GM11168 (cell line): ENCODE data around the gene NFYC.

Source experiments
- in situ Hi-C: fragments of 300-500 bp; cut with MboI; formaldehyde crosslinking; loops from one replicate; pipeline ENCODE4 v1.12.0; 2022; ENCODE audit warnings: low sequenced_read_pairs; ENCODE audit not compliant: unreplicated experiment

The NFYC gene

DNA sequence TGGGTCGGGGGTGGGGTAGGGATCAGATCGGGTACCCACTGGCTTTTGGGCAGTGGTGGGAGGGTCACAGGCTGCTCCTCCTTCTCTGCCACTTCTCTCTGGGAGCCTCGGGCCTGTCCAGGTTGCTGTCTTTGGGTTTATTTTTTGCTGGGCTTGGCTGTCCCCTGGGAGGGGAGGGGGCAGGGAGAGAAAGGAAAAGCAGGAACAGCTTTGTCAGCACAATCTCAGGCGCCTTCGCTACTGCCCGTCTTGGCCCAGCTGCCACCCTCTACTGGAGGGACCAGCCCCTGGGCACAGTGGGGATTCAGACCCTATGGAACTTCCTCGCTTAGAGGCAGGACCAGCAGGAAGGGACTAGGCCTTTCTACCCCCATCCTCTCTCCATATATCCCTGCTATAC, 100.5 kb downstream of the NFYC start:
- in situ Hi-C loops: no loop called here

DNA sequence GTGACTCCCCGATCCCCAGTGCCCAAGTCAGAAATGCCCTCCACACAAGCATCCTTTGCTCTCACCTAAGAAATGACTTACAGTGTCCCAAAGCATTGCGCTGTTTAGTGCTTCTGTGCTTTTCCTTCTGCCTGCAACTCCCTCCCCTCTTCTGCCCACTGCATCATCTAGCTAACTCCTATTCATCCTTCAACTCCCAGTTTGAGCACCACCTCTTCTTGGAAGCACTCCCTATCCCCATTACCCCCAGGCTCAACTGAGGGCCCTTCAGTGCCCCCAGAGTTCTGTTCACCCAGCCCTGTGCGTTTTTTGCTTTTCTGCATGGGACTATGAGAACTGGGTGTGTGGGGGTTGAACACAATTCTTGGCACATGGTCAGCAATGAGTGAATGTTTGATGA, 102.1 kb downstream of the NFYC start:
- in situ Hi-C loops: no loop called here

DNA sequence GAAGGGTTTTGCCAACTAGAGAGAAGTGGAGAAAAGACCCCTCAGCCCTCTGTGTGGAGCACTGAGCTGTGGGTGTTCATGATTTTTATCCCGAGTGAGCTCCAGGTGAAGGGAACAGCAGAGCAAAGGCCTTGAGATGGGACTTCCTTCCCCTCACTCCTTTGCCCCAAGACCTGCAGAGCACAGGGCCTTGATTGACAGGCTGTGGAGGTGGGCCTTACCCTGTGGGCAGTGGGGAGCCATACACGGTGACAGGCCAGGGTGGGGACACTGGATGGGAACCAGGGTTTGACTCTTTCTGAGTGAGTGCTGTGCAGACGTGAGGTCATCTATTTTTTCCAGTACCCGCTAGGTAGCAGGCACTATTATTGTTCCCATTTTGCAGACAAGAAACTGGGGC, 102.5 kb downstream of the NFYC start:
- in situ Hi-C loops: no loop called here

DNA sequence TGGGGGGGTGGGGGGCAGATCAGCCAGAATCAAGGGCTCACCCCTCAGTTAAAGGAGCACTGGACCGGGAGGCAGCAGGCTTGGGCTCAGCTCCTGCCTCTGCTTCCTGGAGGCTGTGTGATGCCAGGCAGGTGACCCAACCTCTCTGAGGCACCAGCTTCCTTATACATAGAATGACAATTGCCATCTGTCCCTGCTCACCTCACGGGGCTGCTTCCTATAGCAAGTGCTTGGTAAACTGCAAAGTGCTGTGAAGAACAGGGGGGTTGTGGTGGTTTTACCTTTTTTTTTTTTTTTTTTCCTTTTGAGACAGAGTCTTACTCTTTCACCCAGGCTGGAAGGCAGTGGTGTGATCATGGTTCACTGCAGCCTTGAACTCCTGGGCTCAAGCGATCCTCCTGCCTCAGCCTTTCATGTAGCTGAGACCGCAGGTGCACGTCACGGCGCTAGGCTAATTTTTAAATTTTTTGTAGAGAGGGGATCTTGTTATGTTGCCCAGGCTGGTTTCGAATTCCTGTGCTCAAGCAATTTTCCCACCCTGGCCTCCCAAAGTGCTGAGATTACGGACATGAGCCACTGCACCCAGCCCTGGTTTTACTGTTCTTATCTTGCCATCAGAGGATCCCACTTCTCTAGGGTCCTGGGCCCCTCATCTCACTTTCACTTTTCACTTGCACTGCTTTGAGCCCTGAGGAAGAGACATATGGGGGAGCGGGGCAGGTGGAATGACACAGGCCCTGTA, 103.6 kb downstream of the NFYC start:
- in situ Hi-C loops: no loop called here

DNA sequence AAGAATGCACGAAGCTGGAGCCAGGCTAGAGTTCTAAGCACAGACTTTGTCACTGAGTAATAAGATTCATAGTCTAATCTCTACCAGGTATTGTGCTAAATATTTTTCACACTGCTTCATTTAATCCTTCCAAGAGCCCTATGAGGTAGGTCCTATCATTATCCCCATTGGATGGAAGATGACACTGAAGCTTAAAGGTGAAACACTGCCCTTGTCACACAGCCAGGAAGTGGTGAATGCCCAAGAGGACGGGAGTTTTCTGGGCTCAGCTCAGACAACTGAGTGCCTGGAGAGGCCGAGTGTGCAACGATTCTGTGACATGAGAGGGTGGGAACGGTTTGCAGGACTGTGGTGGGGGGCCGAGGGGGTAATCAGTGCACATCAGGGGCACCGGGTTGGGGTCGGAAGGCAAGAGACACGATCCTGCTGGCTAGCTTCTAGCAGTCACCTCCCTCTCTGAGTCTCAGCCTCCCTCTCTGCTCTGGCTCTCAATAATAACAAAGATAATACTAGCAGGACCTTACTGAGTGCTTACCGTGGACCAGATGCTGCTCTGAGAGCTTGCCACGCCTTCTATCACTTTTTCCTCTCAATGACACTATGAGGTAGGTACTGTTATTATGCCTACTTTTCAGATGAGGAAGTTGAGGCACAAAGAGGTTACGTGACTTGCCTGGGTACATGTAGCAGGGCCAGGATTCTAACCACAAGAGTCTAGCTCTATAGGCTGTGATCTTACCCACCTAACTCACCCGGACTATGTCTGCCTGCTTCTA, 104.5 kb downstream of the NFYC start:
- in situ Hi-C loops: no loop called here

DNA sequence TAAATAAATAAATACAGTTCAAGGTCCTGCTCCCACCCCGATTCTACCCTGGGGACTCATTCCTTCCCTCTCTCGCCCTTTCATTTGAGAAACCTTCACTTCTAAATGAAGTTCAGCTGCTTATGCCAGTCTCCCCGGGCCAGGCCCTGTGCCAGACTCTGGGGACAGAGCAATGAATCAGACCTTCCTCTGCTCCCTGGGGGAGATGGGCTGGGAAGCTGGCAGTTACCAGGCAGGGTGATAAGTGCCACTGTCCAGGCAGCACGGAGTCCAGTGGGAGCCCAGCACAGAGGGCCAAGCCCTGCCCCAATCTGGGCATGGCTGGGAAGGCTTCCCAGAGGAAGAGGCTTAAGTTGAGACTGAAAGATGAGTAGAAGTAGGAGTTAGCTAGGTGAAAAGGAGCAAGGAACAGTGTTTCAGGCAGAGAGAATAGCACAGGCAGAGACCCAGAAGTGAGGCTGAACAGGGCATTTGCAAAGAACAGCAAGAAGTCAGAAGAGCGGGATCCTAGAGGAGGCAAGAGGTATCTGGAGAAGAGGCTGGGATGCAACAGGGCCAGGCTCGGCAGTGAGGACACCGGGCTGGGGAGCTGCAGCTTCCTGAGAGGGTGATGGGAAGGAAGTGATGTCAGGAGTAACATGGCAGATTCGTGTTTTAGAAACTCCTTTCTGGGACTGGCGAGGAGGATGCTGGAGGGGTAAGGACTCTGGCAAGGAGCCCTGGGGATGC, 105.6 kb downstream of the NFYC start:
- in situ Hi-C loops: no loop called here

DNA sequence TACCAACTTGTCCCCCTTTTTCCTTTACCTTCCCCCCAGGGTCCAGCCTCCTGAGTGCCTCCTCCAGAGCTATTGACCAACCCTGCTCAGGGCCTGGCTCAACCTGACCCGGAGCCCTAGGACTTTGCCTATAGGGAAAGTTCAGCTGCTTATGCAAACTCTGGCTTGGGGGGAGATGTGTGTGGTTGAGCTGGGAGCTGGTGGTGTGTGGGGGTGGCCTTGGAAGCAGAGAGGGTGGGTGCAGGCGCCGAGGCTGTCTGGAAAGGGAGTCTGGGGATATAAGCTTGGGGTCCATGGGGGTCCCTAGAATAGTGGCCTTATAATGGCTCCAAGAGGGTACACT, 106.1 kb downstream of the NFYC start:
- in situ Hi-C loops: no loop called here

DNA sequence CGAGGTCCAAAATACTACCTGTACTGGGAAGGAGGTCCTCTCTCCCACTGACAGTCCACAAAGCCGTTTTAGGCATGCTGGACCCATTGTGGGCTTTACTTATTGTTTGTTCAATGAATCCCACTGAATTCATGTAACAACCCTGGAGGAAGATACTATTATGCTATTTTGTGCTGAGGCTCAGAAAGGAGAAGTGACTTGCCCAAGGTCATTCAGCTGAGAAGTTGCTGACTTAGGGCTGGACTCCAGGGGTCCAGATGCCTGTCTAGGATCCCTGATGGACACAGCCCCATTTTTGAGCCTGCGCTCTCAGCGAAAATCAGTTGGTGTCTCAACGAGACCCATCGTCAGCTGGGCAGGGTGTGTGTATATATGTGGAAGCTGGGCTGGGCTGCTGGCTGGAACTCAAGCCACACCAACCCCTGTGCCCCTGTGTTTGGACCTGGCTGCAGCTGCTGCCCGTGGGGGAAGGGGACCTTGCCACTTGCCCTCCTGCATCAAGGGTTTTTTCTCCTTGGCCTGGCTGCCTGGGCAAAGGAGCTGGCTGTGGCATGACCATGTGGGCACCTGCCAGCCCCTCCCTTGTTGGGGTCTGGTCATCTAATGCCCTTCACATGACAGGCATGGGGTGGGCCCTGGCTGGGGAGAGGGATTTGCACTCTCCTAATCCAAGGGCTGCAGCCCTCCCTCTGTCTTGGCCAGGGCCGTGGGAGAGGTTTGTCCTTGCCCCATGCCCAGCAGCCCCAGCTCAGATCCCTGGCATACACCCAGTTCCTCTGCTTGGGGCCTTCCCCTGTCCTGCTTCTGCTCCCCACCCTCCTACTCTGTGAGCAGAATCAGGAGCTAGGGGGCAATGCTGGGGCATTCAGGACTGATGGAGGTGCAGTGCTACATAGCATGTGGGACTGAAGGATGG, 107.1 kb downstream of the NFYC start:
- in situ Hi-C loops: no loop called here

DNA sequence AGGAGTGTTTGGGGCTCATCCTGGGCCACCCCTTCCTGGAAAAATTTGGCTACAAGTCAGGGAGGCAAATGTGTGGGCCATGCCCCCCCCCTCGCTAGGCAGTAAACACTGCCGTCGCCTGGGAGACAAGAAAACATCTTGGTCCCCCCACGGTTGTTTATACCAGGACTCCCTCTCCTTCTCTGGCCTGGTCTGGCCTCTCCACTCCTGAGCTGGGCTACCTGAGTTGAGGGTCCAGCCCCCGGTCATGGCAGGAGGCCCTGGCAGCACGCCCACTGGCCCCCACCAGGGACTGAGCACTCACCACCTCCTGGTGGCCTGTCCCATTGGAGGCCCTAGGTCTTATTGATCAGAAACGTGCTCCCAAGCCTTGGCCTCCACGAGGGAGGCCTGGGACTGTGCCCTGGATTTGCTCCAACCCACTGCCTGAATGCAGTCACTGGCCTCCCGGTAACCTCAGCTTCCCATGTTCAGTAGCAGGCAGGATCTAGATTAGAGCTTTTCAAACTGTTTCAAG, 107.9 kb downstream of the NFYC start:
- in situ Hi-C loops: no loop called here

DNA sequence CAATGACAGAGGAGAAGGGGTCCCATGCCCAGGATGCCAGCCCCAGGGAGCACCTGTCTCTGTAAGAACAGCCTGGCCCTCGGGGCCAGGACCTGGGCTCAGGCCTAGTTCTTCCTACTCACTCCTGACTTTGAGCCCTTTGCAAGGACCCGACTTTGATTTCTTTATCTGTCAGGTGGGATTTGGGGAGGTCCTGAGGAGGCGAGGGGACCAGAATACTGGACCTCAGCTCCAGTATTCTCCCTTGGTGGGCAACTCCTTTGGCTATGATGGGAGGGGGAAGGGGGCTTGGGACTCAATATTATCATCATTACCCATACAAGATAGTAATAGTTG, 110.2 kb downstream of the NFYC start:
- in situ Hi-C loops: no loop called here

DNA sequence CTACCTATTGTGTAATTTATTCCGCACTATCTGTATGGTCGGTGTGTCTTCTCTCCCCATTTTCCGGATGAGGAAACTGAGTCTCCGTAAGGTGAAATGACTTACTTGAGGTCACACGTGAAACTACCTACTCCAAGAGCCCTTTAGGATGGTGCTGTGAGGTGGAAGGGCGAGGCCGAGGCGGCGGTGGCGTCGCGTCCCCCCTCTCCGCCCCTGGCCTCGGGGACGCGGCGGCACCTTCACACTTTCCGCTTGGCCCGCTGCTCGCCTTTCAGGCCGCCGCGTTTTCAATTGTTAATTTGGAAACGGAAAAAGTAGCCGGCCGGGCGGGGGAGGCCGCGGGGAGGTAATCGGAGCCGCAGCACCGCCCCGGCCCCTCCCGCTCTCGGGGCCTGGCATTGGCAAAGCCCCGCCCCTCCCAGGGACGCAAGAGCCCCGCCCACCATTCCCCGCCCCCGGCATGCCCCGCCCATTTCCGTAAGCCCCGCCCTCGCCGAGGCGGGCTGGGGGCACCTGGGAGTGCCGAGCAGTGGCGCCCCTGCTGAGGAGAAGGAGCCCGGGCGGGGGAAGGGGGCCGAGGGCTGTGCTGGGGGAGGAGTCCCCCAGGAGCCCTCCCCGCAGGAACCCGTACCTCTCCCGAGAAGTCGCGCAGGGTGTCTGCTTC, 110.7 kb downstream of the NFYC start:
- in situ Hi-C loops: no loop called here

DNA sequence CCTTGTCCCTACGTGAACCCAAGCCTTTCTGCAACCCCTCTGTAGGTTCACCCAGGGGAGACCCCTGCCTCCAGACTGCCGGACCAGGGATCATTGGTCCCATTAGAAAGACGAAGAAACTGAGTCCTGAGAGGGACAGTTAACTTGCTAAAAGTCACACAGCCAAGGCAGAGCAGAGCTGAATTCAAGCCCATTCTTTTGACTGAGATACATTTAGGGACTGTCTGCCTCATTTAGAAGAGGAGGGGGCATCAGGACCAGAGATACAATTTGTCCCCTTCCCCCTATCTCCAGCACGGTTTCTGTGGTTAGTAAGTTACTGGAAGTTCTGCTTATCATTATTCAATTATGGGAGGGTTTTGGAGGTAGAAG, 111.2 kb downstream of the NFYC start:
- in situ Hi-C loops: no loop called here

DNA sequence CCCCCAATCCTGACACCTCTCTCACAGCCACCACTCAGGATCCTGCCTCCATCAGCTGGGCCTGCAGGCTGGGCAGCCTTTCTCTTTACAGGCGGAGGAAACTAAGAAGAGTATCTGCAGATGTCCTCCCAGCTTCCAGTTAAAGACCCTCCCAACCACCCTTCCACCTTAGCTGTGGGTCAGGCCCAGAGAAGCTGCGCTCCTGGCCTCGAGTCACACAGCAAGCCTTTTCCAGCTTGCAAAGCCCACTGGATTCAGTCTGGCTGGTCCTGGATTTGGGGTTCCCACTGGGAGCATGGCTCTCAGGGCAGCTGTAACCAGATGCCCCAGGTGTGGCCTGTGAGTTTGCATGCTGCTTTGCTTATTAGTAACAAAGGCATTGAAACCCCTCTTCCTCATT, 111.9 kb downstream of the NFYC start:
- in situ Hi-C loops: no loop called here

DNA sequence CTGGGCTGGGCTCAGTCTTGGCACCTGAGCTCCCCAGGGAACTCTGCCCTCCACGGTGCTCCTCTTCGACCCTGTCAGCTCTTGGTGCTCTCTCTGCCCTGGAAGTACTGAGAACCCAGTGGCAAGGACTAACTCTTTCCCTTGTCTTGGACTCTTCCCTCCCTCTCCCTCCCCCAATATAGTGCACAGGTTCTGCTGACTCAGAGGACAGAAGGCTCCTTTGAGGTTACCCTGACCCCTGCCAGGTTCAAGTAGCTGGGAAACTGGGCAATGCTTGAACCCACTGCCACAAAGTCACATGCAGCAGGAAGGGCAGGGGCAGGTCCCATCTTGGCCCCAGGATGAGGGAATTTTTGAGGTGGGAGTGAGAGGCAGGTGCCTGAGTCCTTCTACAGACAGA, 112.4 kb downstream of the NFYC start:
- in situ Hi-C loops: no loop called here

DNA sequence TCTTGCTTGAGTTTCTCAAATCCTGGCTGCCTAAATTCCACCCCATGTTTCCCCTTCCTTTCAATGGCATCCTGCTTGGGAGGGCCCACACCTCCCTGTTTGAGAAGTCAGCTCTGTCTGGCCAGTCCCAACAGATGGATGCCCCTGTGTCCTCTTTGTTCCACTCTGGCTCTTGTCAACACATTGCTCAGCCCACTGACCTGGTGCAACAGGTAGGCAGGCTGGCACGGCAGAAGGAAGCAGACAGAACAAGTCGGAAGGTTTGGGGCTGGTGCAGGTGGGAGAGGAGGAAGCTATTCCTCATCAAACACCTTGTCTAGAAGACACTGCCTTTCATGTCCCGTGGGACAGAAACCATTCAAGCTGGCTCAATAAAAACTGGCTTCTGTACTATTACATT, 114.7 kb downstream of the NFYC start:
- in situ Hi-C loops: no loop called here

DNA sequence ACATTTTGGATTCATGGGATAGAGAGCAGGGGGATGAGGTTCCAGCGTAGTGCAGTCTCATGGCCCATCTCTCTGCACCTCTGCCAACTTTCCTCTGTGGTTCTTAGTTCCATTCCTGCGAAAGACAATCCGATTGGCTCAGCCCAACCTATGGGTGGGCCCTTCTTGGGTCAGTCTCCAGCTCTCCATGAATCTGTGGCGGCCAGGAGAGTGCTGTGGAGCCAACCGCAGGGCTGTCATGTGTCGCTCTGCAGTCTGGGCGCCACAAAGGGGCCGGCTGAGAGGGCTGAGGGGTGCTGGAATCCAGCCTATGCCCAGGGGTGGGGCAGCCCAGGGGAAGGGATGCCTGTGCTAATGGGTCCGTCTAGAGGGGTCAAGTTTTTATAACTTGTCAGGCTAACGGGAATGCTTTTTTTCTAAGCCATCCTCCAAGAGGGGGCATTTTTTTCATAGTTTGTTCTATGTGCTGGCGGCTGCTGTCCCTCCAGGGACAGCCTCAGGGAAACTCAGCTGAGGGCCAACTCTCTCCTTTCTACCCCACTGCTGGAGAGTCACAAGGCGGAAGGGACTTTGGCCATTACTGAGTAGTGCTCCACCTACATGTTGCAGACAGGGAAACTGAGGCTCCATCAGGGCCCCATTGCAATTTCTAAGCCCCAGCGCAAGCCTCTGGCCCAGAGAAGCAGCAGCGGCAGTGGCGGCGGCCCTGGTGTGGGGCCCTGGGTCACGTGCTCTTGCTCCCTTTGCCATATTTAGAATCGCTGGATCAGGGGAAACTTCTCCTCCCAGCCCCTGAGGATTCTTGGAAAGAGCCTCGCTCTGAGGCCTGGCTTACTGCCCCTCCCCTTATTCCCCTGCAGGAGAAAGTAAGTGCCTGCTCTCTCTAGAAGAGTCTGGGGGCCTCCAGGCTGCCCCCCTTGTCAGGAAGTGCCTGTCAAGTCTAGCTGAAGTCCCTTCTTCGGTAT, 115.5 kb downstream of the NFYC start:
- in situ Hi-C loops: no loop called here

DNA sequence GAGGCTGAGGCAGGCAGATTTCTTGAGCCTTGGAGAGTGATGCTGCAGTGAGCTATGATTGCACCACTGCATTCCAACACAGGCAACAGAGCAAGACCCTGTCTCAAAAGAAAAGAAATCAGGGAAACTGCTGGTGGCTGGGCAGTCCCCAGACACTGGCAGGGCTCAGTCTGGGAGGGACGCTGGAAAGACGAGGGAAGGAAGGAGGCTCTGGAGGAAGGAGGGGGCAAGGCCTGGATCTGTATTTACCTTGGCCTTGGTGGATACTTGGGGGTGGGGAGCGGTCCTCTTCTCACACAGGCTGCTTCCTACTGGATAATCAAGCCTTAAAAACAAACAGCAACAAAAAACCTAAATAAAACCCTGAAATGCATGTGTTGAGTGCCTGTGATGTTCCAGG, 116.5 kb downstream of the NFYC start:
- in situ Hi-C loops: no loop called here

DNA sequence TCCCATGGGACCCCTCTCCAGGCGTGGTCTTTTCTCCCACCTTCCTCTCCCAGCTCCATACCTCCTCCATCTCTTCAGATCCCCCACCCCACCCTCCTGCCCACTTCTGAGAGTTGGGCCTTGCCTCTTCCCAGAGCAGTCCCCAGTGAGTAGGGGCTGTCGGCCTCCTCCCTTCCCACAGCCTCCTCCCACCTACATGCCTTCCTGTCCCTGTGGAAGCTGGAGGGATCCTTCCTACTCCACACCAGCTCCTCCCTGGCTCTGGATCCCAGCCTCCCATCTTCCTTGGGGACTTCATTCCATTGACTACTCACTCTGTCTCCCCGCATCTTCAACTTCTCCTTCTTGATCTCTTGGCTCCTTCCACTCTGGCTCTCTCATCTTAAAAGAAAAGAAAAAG, 116.9 kb downstream of the NFYC start:
- in situ Hi-C loops: no loop called here

DNA sequence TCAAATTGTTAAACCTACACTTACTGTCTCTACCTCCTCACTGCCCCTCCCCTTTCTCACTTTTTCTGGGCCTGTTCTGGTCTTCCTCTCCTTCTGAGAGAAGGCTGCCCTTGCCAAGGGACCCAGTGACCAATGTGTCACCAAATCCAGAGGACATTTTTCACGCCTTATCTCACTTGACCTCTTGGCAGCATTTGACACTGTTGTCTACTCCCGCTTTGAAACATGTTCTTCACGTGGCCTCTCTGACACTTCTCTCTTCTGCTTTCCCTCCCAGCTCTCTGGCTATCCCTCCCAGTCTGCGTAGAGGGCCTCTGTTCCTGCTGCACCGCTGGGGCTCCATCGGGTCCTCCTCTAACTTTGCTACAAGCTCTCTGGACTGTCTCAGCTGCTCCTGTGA, 117.4 kb downstream of the NFYC start:
- in situ Hi-C loops: no loop called here
